Stomach (tissue), 4 donors: ENCODE measurements around the gene ACIN1.

ENCODE experiments used
- CTCF ChIP-seq, 7 experiments: fragments of 450-650 bp in 4 of 7; fragments of 200-600 bp in 3 of 7; sonication (generic) in 3 of 7; IDR thresholded peaks; one replicate each; pipeline ENCODE4 v1.5.1; 2016 to 2019; ENCODE audit warnings: antibody characterized with exemption in 7 of 7, control low read depth in 2 of 7, mild to moderate bottlenecking in 1 of 7
- EP300 ChIP-seq: sonication (generic); formaldehyde crosslinking; IDR thresholded peaks from one replicate; pipeline ENCODE4 v1.6.1; 2017; ENCODE audit warnings: antibody characterized with exemption
- POLR2A ChIP-seq, 4 donors: fragments of 450-650 bp; IDR thresholded peaks; one replicate each; pipeline ENCODE4 v1.6.1; 2016; ENCODE audit warnings: antibody characterized with exemption in 4 of 4, control low read depth in 2 of 4, mild to moderate bottlenecking in 1 of 4, moderate library complexity in 1 of 4
- POLR2AphosphoS5 ChIP-seq, 3 donors: sonication (generic); formaldehyde crosslinking; IDR thresholded peaks; one replicate each; pipeline ENCODE4 v1.6.1; 2016; ENCODE audit warnings: antibody characterized with exemption in 3 of 3

- TF ChIP-seq CTCF (IDR thresholded peaks at IDR 0.05) (no peak), EP300 (no peak), POLR2A (IDR thresholded peaks at IDR 0.05) (no peak), POLR2AphosphoS5 (IDR thresholded peaks at IDR 0.05) (no peak)
These were observed 41.5 kb downstream of the ACIN1 start for GRCh38 chr14:23053426-23053825.
